ENCODE results near the gene RAB11FIP2.

GRCh38 chr10:118028619-118029018 is 18.1 kb downstream of the RAB11FIP2 start:
- no peak for TF ChIP-seq CTCF (conservative IDR thresholded peaks at IDR 0.05; ENCODE audit: low read length)
- no peak for TF ChIP-seq EZH2phosphoT487 (IDR thresholded peaks at IDR 0.05; ENCODE audit: borderline replicate concordance, low read depth, low read length)
